Nephron progenitor cell (in vitro differentiated cells): ENCODE results near the gene TBC1D22B.

ENCODE experiments used
- DNase-seq: peaks from one replicate; pipeline ENCODE4 v3.0.0; 2021
- H3K27ac Mint-ChIP-seq: 2 replicates; pipeline ENCODE4 v1.8.0; 2021; ENCODE audit warnings: mild to moderate bottlenecking, moderate library complexity, mixed read lengths
- H3K27me3 Mint-ChIP-seq: 2 replicates; pipeline ENCODE4 v1.8.0; 2021; ENCODE audit warnings: mild to moderate bottlenecking, low read depth, mixed read lengths; ENCODE audit not compliant: poor library complexity
- H3K36me3 Mint-ChIP-seq: 2 replicates; pipeline ENCODE4 v1.8.0; 2021; ENCODE audit warnings: low read depth, mixed read lengths
- H3K4me1 Mint-ChIP-seq: 2 replicates; pipeline ENCODE4 v1.8.0; 2021; ENCODE audit warnings: mixed read lengths
- H3K4me3 Mint-ChIP-seq: 2 replicates; pipeline ENCODE4 v1.8.0; 2021; ENCODE audit warnings: mild to moderate bottlenecking, moderate library complexity, mixed read lengths
- H3K9me3 Mint-ChIP-seq: 2 replicates; pipeline ENCODE4 v1.8.0; 2021; ENCODE audit warnings: mild to moderate bottlenecking, moderate library complexity, mixed read lengths
- CTCF ChIP-seq: fragments of 200-600 bp; sonication (generic); IDR thresholded peaks from 2 replicates; pipeline ENCODE4 v1.5.0; 2021; ENCODE audit warnings: antibody characterized with exemption

The TBC1D22B gene

GRCh38 chr6:37375376-37375775, 117.8 kb downstream of the TBC1D22B start:
- DNase-seq = no peak
- H3K4me3 Mint-ChIP-seq = no peak overlapping the region
- TF ChIP-seq CTCF = no peak
- no peaks in the 10 kb centered on the region for H3K27me3 Mint-ChIP-seq
- H3K27ac Mint-ChIP-seq = no peak overlapping the region
- H3K4me1 Mint-ChIP-seq = no peaks in the 10 kb centered on the region
- H3K9me3 Mint-ChIP-seq = no peaks in the 10 kb centered on the region
- peaks cover 41% of the 10 kb centered on the region for H3K36me3 Mint-ChIP-seq

GRCh38 chr6:37376078-37376743, 118.6 kb downstream of the TBC1D22B start:
- Mint-ChIP-seq H3K9me3 (no peaks in the 10 kb centered on the region), H3K36me3 (peaks cover 41% of the 10 kb centered on the region), H3K4me1 (no peaks in the 10 kb centered on the region), H3K27ac (no peak overlapping the region), H3K4me3 (no peak overlapping the region), H3K27me3 (no peaks in the 10 kb centered on the region)
- TF ChIP-seq CTCF = no peak
- no peak for DNase-seq

GRCh38 chr6:37381579-37381978, 124.0 kb downstream of the TBC1D22B start:
- H3K27ac Mint-ChIP-seq = no peak overlapping the region
- H3K36me3 Mint-ChIP-seq = peaks cover 45% of the 10 kb centered on the region
- peak; percentile 47 for TF ChIP-seq CTCF
- H3K4me1 Mint-ChIP-seq = no peaks in the 10 kb centered on the region
- H3K4me3 Mint-ChIP-seq = no peak overlapping the region
- no peaks in the 10 kb centered on the region for H3K9me3 Mint-ChIP-seq
- peak; percentile 21 for DNase-seq
- H3K27me3 Mint-ChIP-seq = no peaks in the 10 kb centered on the region
